ENCODE measurements around the gene CADPS2.

Gene CADPS2

DNA sequence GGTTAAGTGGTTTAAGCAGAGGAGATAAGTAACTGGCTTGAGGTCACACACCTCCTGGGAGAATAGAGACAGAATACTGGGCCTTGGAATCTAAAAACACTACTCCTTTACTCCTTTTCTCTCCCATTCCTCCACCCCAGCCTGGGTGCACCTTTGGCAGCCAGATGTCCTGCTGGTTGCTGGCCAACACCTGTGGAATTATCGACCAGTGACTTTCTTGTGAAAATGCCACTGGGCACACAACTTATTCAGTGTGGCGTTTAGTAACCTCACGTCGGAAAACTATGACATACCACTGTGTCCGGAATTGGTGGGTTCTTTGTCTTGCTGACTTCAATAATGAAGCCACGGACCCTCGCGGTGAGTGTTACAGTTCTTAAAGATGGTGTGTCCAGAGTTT is 213.7 kb downstream of the CADPS2 start:
- Histone ChIP-seq H3K4me2 (ENCODE audit: low read length) (no peak overlapping the region), H4K20me1 (ENCODE audit: insufficient read depth, low read length) (no peaks in the 10 kb centered on the region), H3K79me2 (ENCODE audit: insufficient read depth, low read length) (no peaks in the 10 kb centered on the region), H3K4me1 (ENCODE audit: insufficient read depth, low read length, severe bottlenecking) (no peaks in the 10 kb centered on the region), H3K9me2 (ENCODE audit: low read depth, low read length) (no peaks in the 10 kb centered on the region), H3K4me3 (ENCODE audit: low read depth, low read length, poor library complexity, severe bottlenecking) (no peak overlapping the region), H2AFZ (ENCODE audit: low read length) (no peak overlapping the region), H3K36me3 (ENCODE audit: insufficient read depth, low read length) (no peaks in the 10 kb centered on the region), H3K27me3 (ENCODE audit: insufficient read depth, low read length) (no peaks in the 10 kb centered on the region), H3K27ac (ENCODE audit: low read depth, low read length, poor library complexity, severe bottlenecking) (no peak overlapping the region), H3K9ac (ENCODE audit: low read length) (no peak overlapping the region), H3K9me3 (ENCODE audit: low read length) (no peaks in the 10 kb centered on the region), H3F3A (ENCODE audit: insufficient read depth, low read length) (no peaks in the 10 kb centered on the region)
- TF ChIP-seq, protein P1, sequence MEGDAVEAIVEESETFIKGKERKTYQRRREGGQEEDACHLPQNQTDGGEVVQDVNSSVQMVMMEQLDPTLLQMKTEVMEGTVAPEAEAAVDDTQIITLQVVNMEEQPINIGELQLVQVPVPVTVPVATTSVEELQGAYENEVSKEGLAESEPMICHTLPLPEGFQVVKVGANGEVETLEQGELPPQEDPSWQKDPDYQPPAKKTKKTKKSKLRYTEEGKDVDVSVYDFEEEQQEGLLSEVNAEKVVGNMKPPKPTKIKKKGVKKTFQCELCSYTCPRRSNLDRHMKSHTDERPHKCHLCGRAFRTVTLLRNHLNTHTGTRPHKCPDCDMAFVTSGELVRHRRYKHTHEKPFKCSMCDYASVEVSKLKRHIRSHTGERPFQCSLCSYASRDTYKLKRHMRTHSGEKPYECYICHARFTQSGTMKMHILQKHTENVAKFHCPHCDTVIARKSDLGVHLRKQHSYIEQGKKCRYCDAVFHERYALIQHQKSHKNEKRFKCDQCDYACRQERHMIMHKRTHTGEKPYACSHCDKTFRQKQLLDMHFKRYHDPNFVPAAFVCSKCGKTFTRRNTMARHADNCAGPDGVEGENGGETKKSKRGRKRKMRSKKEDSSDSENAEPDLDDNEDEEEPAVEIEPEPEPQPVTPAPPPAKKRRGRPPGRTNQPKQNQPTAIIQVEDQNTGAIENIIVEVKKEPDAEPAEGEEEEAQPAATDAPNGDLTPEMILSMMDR (IDR thresholded peaks at IDR 0.05; ENCODE audit: low read length): no peak
- no peak for TF ChIP-seq EZH2 (IDR thresholded peaks at IDR 0.05; ENCODE audit: borderline replicate concordance, low read length)

DNA sequence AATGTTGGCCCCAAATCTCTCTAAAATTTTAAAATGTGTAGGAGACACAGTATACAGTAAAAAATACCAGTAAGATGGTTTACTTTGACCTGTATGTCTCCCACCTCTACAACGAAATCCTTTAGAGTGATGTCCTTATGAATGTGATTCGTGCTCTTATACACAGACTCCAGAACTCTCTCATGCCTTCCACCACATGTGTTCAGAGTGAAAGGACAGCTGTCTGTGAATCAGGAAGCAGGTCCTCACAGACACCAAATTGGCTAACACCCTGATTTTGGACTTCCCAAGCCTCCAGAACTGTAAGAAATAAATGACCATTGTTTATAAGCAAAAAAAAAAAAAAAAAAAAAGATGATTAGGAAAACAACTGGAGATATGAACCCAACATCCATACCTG is 222.5 kb downstream of the CADPS2 start:
- H4K20me1 ChIP-seq (ENCODE audit: insufficient read depth, low read length): no peaks in the 10 kb centered on the region
- no peaks in the 10 kb centered on the region for H3F3A ChIP-seq (ENCODE audit: insufficient read depth, low read length)
- no peak overlapping the region for H3K4me3 ChIP-seq (ENCODE audit: low read depth, low read length, poor library complexity, severe bottlenecking)
- no peaks in the 10 kb centered on the region for H3K36me3 ChIP-seq (ENCODE audit: insufficient read depth, low read length)
- no peaks in the 10 kb centered on the region for H3K9me3 ChIP-seq (ENCODE audit: low read length)
- no peak overlapping the region for H3K27ac ChIP-seq (ENCODE audit: low read depth, low read length, poor library complexity, severe bottlenecking)
- H3K9ac ChIP-seq (ENCODE audit: low read length): no peak overlapping the region
- H3K27me3 ChIP-seq (ENCODE audit: insufficient read depth, low read length): no peaks in the 10 kb centered on the region
- no peaks in the 10 kb centered on the region for H3K79me2 ChIP-seq (ENCODE audit: insufficient read depth, low read length)
- TF ChIP-seq, protein P1 (IDR thresholded peaks at IDR 0.05; ENCODE audit: low read length): no peak
- no peak for TF ChIP-seq EZH2 (IDR thresholded peaks at IDR 0.05; ENCODE audit: borderline replicate concordance, low read length)
- no peaks in the 10 kb centered on the region for H3K4me1 ChIP-seq (ENCODE audit: insufficient read depth, low read length, severe bottlenecking)
- H2AFZ ChIP-seq (ENCODE audit: low read length): no peak overlapping the region
- no peak overlapping the region for H3K4me2 ChIP-seq (ENCODE audit: low read length)
- no peaks in the 10 kb centered on the region for H3K9me2 ChIP-seq (ENCODE audit: low read depth, low read length)

DNA sequence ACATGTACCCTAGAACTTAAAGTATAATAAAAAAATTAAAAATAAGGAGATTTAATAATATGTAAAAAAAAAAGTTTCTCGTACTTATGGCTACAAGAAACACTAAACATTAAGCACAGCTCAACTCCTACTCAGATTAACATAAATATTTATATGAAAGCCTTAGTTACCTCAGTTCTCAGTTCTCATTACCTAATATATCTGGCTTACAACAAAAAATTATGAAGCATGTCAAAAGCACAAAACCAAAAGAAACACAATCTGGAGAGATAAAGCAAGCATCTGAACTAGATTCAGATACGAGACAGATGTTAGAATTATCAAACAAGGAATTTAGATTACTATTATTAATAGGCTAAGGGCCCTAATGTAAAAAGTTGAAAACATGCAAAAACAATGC is 227.4 kb downstream of the CADPS2 start:
- Histone ChIP-seq H3F3A (ENCODE audit: insufficient read depth, low read length) (no peaks in the 10 kb centered on the region), H3K4me1 (ENCODE audit: insufficient read depth, low read length, severe bottlenecking) (no peaks in the 10 kb centered on the region), H3K27me3 (ENCODE audit: insufficient read depth, low read length) (no peaks in the 10 kb centered on the region), H3K4me3 (ENCODE audit: low read depth, low read length, poor library complexity, severe bottlenecking) (no peak overlapping the region), H3K36me3 (ENCODE audit: insufficient read depth, low read length) (no peaks in the 10 kb centered on the region), H3K9me3 (ENCODE audit: low read length) (no peaks in the 10 kb centered on the region), H3K4me2 (ENCODE audit: low read length) (no peak overlapping the region), H3K27ac (ENCODE audit: low read depth, low read length, poor library complexity, severe bottlenecking) (no peak overlapping the region), H3K79me2 (ENCODE audit: insufficient read depth, low read length) (no peaks in the 10 kb centered on the region), H3K9me2 (ENCODE audit: low read depth, low read length) (no peaks in the 10 kb centered on the region), H2AFZ (ENCODE audit: low read length) (no peak overlapping the region), H4K20me1 (ENCODE audit: insufficient read depth, low read length) (no peaks in the 10 kb centered on the region), H3K9ac (ENCODE audit: low read length) (no peak overlapping the region)
- no peak for TF ChIP-seq EZH2 (IDR thresholded peaks at IDR 0.05; ENCODE audit: borderline replicate concordance, low read length)

DNA sequence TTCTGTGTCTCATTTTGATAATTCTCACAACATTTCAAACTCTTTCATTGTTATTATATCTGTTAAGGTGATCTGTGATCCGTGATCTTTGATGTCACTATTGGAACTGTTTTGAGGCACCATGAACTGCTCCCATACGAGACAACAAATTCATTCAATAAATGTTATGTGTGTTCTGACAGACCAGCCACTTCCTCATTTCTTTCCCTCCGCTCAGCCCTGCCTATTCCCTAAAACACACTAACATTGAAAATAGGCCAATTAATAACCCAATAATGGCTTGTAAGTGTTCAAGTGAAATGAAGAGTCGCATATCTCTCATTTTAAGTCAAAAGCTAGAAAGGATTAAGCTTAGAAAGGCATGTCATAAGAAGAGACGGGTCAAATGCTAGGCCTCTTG is 232.6 kb downstream of the CADPS2 start:
- no peaks in the 10 kb centered on the region for H3K36me3 ChIP-seq (ENCODE audit: insufficient read depth, low read length)
- H3K27me3 ChIP-seq (ENCODE audit: insufficient read depth, low read length): no peaks in the 10 kb centered on the region
- H3K9me2 ChIP-seq (ENCODE audit: low read depth, low read length): no peaks in the 10 kb centered on the region
- no peak for TF ChIP-seq EZH2 (IDR thresholded peaks at IDR 0.05; ENCODE audit: borderline replicate concordance, low read length)
- TF ChIP-seq, protein P1 (IDR thresholded peaks at IDR 0.05; ENCODE audit: low read length): no peak
- H2AFZ ChIP-seq (ENCODE audit: low read length): no peak overlapping the region
- H3K4me1 ChIP-seq (ENCODE audit: insufficient read depth, low read length, severe bottlenecking): no peaks in the 10 kb centered on the region
- H3K9ac ChIP-seq (ENCODE audit: low read length): no peak overlapping the region
- H3K27ac ChIP-seq (ENCODE audit: low read depth, low read length, poor library complexity, severe bottlenecking): no peak overlapping the region
- no peak overlapping the region for H3K4me3 ChIP-seq (ENCODE audit: low read depth, low read length, poor library complexity, severe bottlenecking)
- H3K79me2 ChIP-seq (ENCODE audit: insufficient read depth, low read length): no peaks in the 10 kb centered on the region
- H3K9me3 ChIP-seq (ENCODE audit: low read length): no peaks in the 10 kb centered on the region
- H3F3A ChIP-seq (ENCODE audit: insufficient read depth, low read length): no peaks in the 10 kb centered on the region
- no peak overlapping the region for H3K4me2 ChIP-seq (ENCODE audit: low read length)
- H4K20me1 ChIP-seq (ENCODE audit: insufficient read depth, low read length): no peaks in the 10 kb centered on the region
